BLaER1 treated with 17β-estradiol and CSF1 and Interleukin-3, amounts not matched to agents 10 nM and 100 nM (cell line): ENCODE measurements around the gene HAS3.

ENCODE experiments used
- H3K27ac ChIP-seq, 11 experiments: shearing (Covaris generic); formaldehyde crosslinking; 2 replicates each; pipeline ENCODE4 v1.8.1; 2022
- H3K27me3 ChIP-seq, 11 experiments: shearing (Covaris generic); formaldehyde crosslinking; 2 replicates each; pipeline ENCODE4 v1.8.1; 2022
- H3K36me3 ChIP-seq, 11 experiments: shearing (Covaris generic); formaldehyde crosslinking; 2 replicates each; pipeline ENCODE4 v1.8.1; 2022
- H3K4me1 ChIP-seq, 10 experiments: shearing (Covaris generic); formaldehyde crosslinking; 2 replicates each; pipeline ENCODE4 v1.8.1; 2022
- H3K4me2 ChIP-seq, 11 experiments: shearing (Covaris generic); formaldehyde crosslinking; 2 replicates each; pipeline ENCODE4 v1.8.1; 2022
- H3K4me3 ChIP-seq, 10 experiments: shearing (Covaris generic); formaldehyde crosslinking; 2 replicates each; pipeline ENCODE4 v1.8.1; 2022
- H3K9ac ChIP-seq, 11 experiments: shearing (Covaris generic); formaldehyde crosslinking; 2 replicates each; pipeline ENCODE4 v1.8.1; 2022
- H3K9me3 ChIP-seq, 11 experiments: shearing (Covaris generic); formaldehyde crosslinking; replicated peaks in 1 of 11; 2 replicates each; pipeline ENCODE4 v1.8.1; 2022
- H4K20me1 ChIP-seq, 11 experiments: shearing (Covaris generic); formaldehyde crosslinking; 2 replicates each; pipeline ENCODE4 v1.8.1; 2022
- Cebpa-rat ChIP-seq, 11 experiments: shearing (Covaris generic); IDR thresholded peaks; 2 replicates each; pipeline ENCODE4 v1.8.1; 2022

HAS3 gene

GRCh38 chr16:69166221-69166833 lies 60.9 kb downstream of the HAS3 start:
- H3K27ac ChIP-seq: no peak overlapping the region
- no peak overlapping the region for H3K9ac ChIP-seq
- H3K27me3 ChIP-seq: 0 out of 22 replicates have a peak, but pooled peaks cover 0 to 4% (median 0%) of the 10 kb centered on the region in 11 experiments
- H3K36me3 ChIP-seq: peaks cover 82 to 97% (median 92%) of the 10 kb centered on the region in 11 experiments
- H4K20me1 ChIP-seq: peaks cover 24 to 65% (median 48%) of the 10 kb centered on the region in 11 experiments; a peak in 18 of 22 replicates
- no peaks in the 10 kb centered on the region for H3K9me3 ChIP-seq
- no peak overlapping the region for H3K4me3 ChIP-seq
- no peak for TF ChIP-seq Cebpa-rat (IDR thresholded peaks at IDR 0.05)
- H3K4me2 ChIP-seq: no peak overlapping the region
- peaks cover 8 to 23% (median 11%) of the 10 kb centered on the region in 10 experiments; a peak in 17 of 20 replicates for H3K4me1 ChIP-seq

- Histone ChIP-seq H3K4me2 (no peak overlapping the region), H3K27ac (no peak overlapping the region), H4K20me1 (peaks cover 24 to 74% (median 48%) of the 10 kb centered on the region in 11 experiments; a peak in 18 of 22 replicates), H3K9me3 (no peaks in the 10 kb centered on the region), H3K4me1 (peaks cover 8 to 32% (median 16%) of the 10 kb centered on the region in 10 experiments; a peak in 17 of 20 replicates), H3K9ac (no peak overlapping the region), H3K36me3 (peaks cover 73 to 92% (median 88%) of the 10 kb centered on the region in 11 experiments), H3K4me3 (no peak overlapping the region), H3K27me3 (0 out of 22 replicates have a peak, but pooled peaks cover 0 to 4% (median 0%) of the 10 kb centered on the region in 11 experiments)
- TF ChIP-seq Cebpa-rat (IDR thresholded peaks at IDR 0.05): no peak
Observed at GRCh38 chr16:69166946-69167930, 61.8 kb downstream of the HAS3 start.
